ENCODE measurements around the gene PHB1.
"Not testable (repeated sequence)": the region's sequence is repeated elsewhere in the genome, so short reads cannot be mapped to it uniquely, and the experiment has no call there.

Gene PHB1

GRCh38 chr17:49373115-49373514 lies 41.6 kb downstream of the PHB1 start:
- DNase-seq, result no peak

DNA sequence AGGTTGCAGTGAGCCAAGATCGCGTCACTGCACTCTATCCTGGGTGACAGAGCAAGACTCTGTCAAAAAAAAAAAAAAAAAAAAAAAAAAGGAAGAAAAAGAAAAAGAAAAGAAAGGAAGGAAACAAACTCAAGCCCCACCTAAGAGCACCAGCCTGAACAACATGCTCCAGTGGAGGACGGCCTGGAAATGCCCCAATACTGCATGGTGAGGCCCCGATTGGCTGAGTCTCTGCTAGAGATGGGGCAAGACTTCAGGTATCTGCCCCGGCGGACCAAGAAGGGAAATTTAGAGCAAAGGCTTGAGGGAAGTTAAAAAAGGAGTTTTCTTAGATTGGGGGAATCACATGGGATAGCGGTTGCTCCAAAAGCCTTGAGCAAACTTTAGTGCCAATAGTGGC lies 42.3 kb downstream of the PHB1 start:
- no peak for DNase-seq

DNA sequence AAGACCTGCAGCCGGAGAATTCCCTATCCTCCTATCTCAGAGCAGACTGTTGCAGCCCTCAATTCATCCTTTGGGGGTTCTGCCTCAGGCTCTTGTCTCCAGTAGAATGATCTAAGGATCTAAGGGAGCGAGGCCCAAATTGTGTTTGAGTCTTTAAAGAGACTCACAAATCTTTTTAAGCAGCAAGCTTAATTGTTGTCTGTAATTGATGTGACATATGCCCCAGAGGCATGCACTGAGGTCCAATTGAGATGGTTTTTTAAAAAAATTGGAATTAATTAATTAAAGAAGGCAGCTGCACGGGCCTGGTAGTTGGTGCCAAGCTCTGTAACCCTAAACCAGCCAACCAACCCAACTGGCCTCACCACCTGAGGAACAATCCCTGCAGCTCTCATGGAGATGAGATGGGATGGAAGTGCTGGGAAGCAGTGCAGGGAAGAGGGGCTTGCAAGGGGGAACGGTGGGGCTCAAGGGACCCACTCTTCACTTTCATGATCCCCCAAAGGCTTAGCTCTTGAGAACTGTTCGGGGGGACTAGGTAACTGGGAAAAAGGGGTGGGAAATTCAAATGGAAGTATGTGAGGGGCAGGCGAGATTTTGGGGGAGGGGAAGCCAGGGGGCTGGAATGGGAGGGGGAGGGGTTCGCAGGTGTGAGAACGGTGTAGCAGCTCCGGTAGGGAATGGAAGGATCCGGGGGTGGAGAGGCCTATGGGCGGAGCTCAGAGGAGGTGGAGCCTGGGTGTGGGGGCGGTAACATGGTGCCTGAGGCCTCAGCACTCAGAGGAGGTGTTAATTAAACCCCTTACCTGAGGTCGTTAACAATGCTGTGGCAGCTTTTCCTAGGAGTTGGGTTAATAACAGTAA lies 43.5 kb downstream of the PHB1 start:
- no peak for DNase-seq

DNA sequence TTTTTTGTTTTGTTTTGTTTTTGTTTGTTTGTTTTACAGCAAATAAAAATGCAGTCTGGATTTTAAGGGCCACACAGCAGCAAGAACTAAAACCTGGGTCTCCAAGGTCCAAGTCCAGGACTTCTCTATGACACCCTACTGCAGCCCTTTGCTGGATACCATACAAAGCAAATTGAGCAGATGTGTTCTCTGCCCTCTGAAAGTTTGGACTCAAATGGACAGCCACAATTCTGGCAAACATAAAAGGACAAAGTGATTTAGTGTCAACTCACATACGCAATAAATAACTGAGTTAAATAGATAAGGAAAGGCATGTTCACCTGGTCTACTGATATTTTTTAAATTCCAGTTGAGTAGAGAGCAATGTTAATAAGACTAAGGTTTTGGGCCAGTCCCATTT lies 44.9 kb downstream of the PHB1 start:
- DNase-seq, result no peak

DNA sequence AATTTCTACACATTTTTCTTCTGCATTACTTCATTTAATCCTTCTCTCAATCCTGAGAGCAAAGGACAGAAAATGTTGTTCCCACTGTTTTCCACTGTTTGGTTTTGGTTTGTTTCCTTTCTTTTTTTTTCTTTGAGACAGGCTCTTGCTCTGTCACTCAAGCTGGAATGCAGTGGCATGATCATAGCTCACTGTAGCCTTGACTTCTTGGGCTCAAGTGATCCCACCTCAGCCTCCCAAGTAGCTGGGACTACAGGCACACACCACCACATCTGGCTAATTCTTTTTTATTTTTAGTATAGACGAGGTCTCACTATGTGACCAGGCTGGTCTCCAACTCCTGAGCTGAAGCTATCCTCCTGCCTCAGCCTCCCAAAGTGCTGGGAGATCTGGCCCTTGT lies 45.6 kb downstream of the PHB1 start:
- DNase-seq, result no peak

DNA sequence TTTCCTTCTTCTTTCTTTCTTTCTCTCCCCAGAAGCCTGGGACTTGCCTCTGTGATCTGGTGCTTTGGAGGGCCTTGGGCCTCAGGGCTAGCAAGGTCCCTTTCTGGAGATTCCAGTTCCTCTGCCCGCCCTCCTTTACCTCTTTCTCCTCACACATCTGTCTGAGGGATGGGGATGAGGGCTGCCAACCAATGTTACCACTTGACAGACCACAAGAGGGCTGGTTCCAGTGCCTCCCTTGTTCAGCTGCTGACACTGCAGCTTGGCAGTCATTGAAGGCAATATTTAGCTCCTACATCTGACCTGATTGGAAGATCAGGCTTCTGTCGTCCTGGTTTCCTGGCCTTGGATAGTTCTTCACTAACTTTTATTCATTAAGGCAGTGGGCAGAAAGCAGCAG lies 49.0 kb downstream of the PHB1 start:
- DNase-seq, result no peak

DNA sequence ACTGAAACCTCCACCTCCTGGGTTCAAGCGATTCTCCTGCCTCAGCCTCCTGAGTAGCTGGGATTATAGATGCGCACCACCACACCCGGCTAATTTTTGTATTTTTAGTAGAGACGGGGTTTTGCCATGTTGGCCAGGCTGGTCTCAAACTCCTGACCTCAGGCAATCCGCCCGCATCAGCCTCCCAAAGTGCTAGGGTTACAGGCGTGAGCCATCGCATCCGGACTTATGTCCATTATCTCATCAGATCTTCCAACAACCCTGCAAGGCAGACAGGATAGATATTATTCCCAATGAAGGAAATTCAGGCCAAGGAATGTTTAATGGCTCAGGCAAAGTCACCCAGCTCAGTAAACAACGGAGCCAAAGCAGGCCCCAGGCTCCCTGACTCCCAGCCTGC lies 49.6 kb downstream of the PHB1 start:
- not testable (repeated sequence) for DNase-seq

DNA sequence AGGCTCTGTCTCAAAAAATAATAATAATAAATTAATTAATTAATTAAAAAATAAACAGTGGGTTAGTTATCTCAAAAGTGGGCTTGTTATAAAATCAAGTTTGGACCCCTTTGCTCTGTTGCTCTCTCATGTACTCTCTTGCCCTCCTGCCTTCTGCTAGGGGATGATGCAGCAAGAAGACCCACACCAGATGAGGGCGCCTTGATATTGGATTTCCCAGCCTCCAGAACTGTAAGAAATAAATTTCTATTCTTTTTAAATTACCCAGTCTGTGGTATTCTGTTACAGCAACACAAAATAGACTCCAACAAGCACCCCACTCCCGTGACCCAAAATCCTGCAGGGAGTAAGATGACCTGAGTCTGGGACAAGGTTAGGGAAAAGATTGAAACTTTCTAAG lies 50.6 kb downstream of the PHB1 start:
- DNase-seq, result no peak

GRCh38 chr17:49363251-49363650 lies 51.4 kb downstream of the PHB1 start:
- DNase-seq, result no peak

GRCh38 chr17:49362723-49363117 lies 52.0 kb downstream of the PHB1 start:
- no peak for DNase-seq

- peak; percentile 96 for DNase-seq
These were observed 52.6 kb downstream of the PHB1 start, which contains the start of gene ZNF652 for GRCh38 chr17:49361902-49362722. ZNF652 (minus strand) TSS chr17:49362250; CDS start chr17:49317725, 44,525 bp downstream.

DNA sequence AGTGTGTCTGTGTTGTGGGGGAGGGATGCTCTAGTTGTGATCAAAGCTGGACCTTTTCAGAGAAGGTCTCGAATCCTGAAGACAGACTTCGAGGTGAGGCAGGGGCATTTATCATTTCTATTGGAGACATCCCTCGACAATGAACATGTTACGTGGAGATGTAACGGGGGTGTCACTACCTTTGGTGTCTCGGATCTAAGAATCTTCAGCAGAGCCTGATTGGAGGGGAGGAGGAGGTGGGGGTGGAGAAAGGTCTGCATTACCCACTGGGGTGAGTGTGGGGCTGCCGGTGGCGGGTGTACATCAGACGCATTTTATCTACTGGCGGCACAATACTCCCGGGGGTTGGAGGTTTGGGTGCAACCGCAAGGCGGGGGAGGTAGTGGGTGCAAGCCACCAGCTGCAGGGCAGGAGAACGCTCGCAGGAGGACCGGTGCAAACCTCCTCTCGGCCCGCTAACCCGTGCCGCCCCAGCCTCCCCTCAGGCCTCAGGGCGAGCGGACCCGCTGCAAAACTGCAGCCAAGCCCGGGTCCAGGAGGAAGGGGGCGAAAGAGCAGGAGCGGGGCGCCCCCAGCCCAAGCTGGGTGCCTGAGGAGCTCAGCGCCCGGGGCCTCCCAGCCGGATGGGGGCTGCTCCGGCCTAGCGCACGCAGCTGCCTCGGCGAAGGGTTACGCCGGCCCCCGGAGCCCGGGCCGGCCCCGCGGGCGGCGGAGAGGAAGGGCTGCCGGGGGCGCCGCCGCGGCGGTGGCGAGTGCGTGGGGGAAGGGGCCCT lies 53.4 kb downstream of the PHB1 start:
- peak; percentile 72 for DNase-seq

DNA sequence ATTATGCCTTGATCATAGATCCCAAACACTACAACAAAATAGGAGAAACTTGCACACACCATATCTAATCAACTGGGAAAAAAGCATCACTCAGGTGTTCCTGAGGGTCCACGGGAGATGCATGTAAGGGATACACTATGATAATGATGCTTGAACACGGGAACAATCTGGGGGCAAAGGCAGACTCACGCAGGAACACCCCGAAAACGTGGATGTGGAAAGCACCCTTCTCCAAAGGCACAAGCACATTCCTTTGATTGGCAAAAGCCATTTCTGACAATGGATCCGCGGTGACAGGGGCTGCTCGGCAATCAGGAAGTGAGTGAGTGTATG lies 53.9 kb downstream of the PHB1 start:
- DNase-seq, result no peak

- DNase-seq, result no peak
These were observed 54.5 kb downstream of the PHB1 start for GRCh38 chr17:49359990-49360795.

GRCh38 chr17:49358641-49359247 lies 55.9 kb downstream of the PHB1 start:
- no peak for DNase-seq

DNA sequence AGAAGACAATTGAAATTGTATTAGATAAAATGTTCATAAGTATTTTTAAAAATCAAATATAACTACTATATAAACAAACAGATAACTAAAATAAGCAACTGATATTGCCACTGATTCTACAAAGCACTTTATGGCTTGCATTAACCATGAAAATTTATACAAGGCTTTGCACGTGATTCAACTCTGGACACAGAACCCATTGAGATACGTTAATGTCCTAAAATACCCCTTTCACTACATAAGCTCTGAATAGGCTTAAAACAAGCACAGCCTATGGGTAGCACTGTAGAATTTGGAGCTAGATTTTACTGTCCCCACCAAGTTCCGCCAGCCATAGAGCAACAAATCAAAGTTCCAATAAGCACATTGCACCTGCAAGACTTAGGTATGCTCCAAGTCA lies 57.2 kb downstream of the PHB1 start:
- DNase-seq, result no peak

DNA sequence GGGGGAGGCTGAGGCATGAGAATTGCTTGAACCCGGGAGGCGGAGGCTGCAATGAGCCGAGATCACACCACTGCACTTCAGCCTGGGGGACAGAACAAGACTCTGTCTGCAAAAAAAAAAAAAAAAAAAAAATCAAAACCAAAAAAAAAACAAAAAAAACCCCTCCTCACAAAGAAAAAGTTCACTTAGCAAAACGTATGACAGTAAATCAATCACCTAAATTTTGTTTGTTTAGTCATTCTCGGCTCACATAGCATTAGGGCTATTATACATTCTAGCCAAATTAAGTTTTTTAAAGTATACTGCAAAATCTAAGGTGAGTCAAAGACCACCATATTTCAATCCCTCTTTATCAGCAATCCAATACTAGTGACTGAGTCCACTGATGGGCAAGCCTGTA lies 58.4 kb downstream of the PHB1 start:
- no peak for DNase-seq
